Mucosa of rectum (tissue), 2 donors: ENCODE results near the gene MLXIP.
"Not testable (repeated sequence)": the region's sequence is repeated elsewhere in the genome, so short reads cannot be mapped to it uniquely, and the experiment has no call there.

Experiments used
- H3K27ac ChIP-seq, 2 donors: one replicate each; pipeline ENCODE4 v1.7.0; 2013; ENCODE audit warnings: inconsistent platforms in 2 of 2, low read depth in 2 of 2, low read length in 2 of 2
- H3K27me3 ChIP-seq, 2 donors: one replicate each; pipeline ENCODE4 v1.7.0; 2013; ENCODE audit warnings: low read length in 2 of 2; ENCODE audit not compliant: control insufficient read depth in 2 of 2, insufficient read depth in 2 of 2
- H3K36me3 ChIP-seq, 2 donors: one replicate each; pipeline ENCODE4 v1.7.0; 2013; ENCODE audit warnings: low read length in 2 of 2; ENCODE audit not compliant: control insufficient read depth in 2 of 2, insufficient read depth in 2 of 2
- H3K4me1 ChIP-seq, 2 donors: one replicate each; pipeline ENCODE4 v1.7.0; 2013; ENCODE audit warnings: low read length in 2 of 2, mild to moderate bottlenecking in 1 of 2; ENCODE audit not compliant: control insufficient read depth in 2 of 2, insufficient read depth in 2 of 2
- H3K4me3 ChIP-seq, 2 donors: one replicate each; pipeline ENCODE4 v1.7.0; 2013; ENCODE audit warnings: low read length in 2 of 2
- H3K9ac ChIP-seq, 2 donors: one replicate each; pipeline ENCODE4 v1.7.0; 2013; ENCODE audit warnings: low read length in 2 of 2, low read depth in 1 of 2, mild to moderate bottlenecking in 1 of 2
- H3K9me3 ChIP-seq, 2 donors: one replicate each; pipeline ENCODE4 v1.7.0; 2013; ENCODE audit warnings: low read length in 2 of 2; ENCODE audit not compliant: control insufficient read depth in 2 of 2
- donor health status: healthy.
- donor health status: Normal muscosa, but diverticular disease.

MLXIP gene

GRCh38 chr12:122040579-122041386, 37.8 kb upstream of the MLXIP start:
- H3K27ac ChIP-seq: peak overlapping the region; percentile 58 to 59
- peaks cover under 1 to 7% of the 10 kb centered on the region in 2 donors for H3K36me3 ChIP-seq
- H3K4me1 ChIP-seq: peaks cover 4 to 11% of the 10 kb centered on the region in 2 donors
- H3K4me3 ChIP-seq: peak overlapping the region in 1 of 2 donors; percentile 29
- H3K27me3 ChIP-seq: no peaks in the 10 kb centered on the region
- no peaks in the 10 kb centered on the region for H3K9me3 ChIP-seq
- peak overlapping the region in 1 of 2 donors; percentile 45 for H3K9ac ChIP-seq

GRCh38 chr12:122041458-122041857, 37.1 kb upstream of the MLXIP start:
- not testable (repeated sequence) for H3K9me3 ChIP-seq, H3K36me3 ChIP-seq, H3K9ac ChIP-seq, H3K4me3 ChIP-seq, H3K27me3 ChIP-seq
- Histone ChIP-seq H3K4me1 (peaks cover 4 to 11% of the 10 kb centered on the region in 2 donors), H3K27ac (peak overlapping the region; percentile 58 to 59)

GRCh38 chr12:122042910-122043309, 35.6 kb upstream of the MLXIP start:
- H3K9ac ChIP-seq: no peak overlapping the region
- H3K27me3 ChIP-seq: no peaks in the 10 kb centered on the region
- peaks cover 4 to 11% of the 10 kb centered on the region in 2 donors for H3K4me1 ChIP-seq
- peaks cover 0 to 3% of the 10 kb centered on the region in 2 donors for H3K36me3 ChIP-seq
- no peak overlapping the region for H3K27ac ChIP-seq
- no peaks in the 10 kb centered on the region for H3K9me3 ChIP-seq
- H3K4me3 ChIP-seq: no peak overlapping the region

- Histone ChIP-seq H3K27me3 (no peaks in the 10 kb centered on the region), H3K27ac (no peak overlapping the region), H3K9ac (no peak overlapping the region), H3K4me3 (no peak overlapping the region), H3K36me3 (peaks cover 0 to 3% of the 10 kb centered on the region in 2 donors), H3K9me3 (no peaks in the 10 kb centered on the region), H3K4me1 (peaks cover 4 to 11% of the 10 kb centered on the region in 2 donors)
Observed at GRCh38 chr12:122043476-122043875, 35.1 kb upstream of the MLXIP start.

- H3K4me1 ChIP-seq: peaks cover 4 to 7% of the 10 kb centered on the region in 2 donors
- no peaks in the 10 kb centered on the region for H3K27me3 ChIP-seq
- peaks cover 0 to 3% of the 10 kb centered on the region in 2 donors for H3K36me3 ChIP-seq
- H3K4me3 ChIP-seq: no peak overlapping the region
- no peaks in the 10 kb centered on the region for H3K9me3 ChIP-seq
- H3K27ac ChIP-seq: no peak overlapping the region
- H3K9ac ChIP-seq: no peak overlapping the region
Observed at GRCh38 chr12:122045262-122045661, 33.3 kb upstream of the MLXIP start.

- Histone ChIP-seq H3K27ac (no peak overlapping the region), H3K9me3 (no peaks in the 10 kb centered on the region), H3K4me3 (no peak overlapping the region), H3K27me3 (no peaks in the 10 kb centered on the region), H3K36me3 (peaks cover 0 to 3% of the 10 kb centered on the region in 2 donors), H3K9ac (no peak overlapping the region), H3K4me1 (peaks cover 2% of the 10 kb centered on the region in 2 donors)
Observed at GRCh38 chr12:122046145-122046544, 32.4 kb upstream of the MLXIP start.

GRCh38 chr12:122048151-122048550, 30.4 kb upstream of the MLXIP start:
- Histone ChIP-seq H3K36me3 (peaks cover 0 to 3% of the 10 kb centered on the region in 2 donors), H3K4me1 (peaks cover 0 to 2% of the 10 kb centered on the region in 2 donors)

GRCh38 chr12:122049827-122050226, 28.7 kb upstream of the MLXIP start:
- H3K27ac ChIP-seq: no peak overlapping the region
- no peaks in the 10 kb centered on the region for H3K36me3 ChIP-seq
- no peaks in the 10 kb centered on the region for H3K27me3 ChIP-seq
- no peaks in the 10 kb centered on the region for H3K9me3 ChIP-seq
- H3K4me1 ChIP-seq: peaks cover 5% of the 10 kb centered on the region in 2 donors
- H3K9ac ChIP-seq: no peak overlapping the region
- no peak overlapping the region for H3K4me3 ChIP-seq

More at GRCh38 chr12:122048151-122048550, 30.4 kb upstream of the MLXIP start:
- no peak overlapping the region for H3K27ac ChIP-seq
- H3K27me3 ChIP-seq: no peaks in the 10 kb centered on the region
- no peak overlapping the region for H3K4me3 ChIP-seq
- H3K9me3 ChIP-seq: no peaks in the 10 kb centered on the region
- no peak overlapping the region for H3K9ac ChIP-seq

- Histone ChIP-seq H3K36me3 (peaks cover 0 to 3% of the 10 kb centered on the region in 2 donors), H3K9ac (no peak overlapping the region), H3K27me3 (no peaks in the 10 kb centered on the region), H3K4me3 (no peak overlapping the region), H3K4me1 (peaks cover 5% of the 10 kb centered on the region in 2 donors), H3K27ac (peak overlapping the region in 1 of 2 donors; percentile 16), H3K9me3 (no peaks in the 10 kb centered on the region)
Observed at GRCh38 chr12:122050706-122051105, 27.9 kb upstream of the MLXIP start.

- peak overlapping the region in 1 of 2 donors; percentile 16 for H3K27ac ChIP-seq
- peaks cover 5% of the 10 kb centered on the region in 2 donors for H3K4me1 ChIP-seq
- H3K9ac ChIP-seq: no peak overlapping the region
- H3K4me3 ChIP-seq: no peak overlapping the region
- no peaks in the 10 kb centered on the region for H3K9me3 ChIP-seq
- H3K36me3 ChIP-seq: peaks cover 0 to 3% of the 10 kb centered on the region in 2 donors
- no peaks in the 10 kb centered on the region for H3K27me3 ChIP-seq
Observed at GRCh38 chr12:122051231-122051876, 27.2 kb upstream of the MLXIP start.
